Stimulated activated naive CD8-positive, alpha-beta T cell treated with anti-CD3 and anti-CD28 coated beads, Interleukin-15, amount 100 ng/mL, for 72 hours (primary cell): ENCODE measurements around the gene KRIT1.
"Not testable (repeated sequence)": the region's sequence is repeated elsewhere in the genome, so short reads cannot be mapped to it uniquely, and the experiment has no call there.

Experiments used
- ATAC-seq: fragments of 150-1000 bp; cut with Tn5 transposase; 2 replicates; pipeline ENCODE4 v1.10.0; 2021; ENCODE audit warnings: mild to moderate bottlenecking, moderate library complexity
- DNase-seq, 2 donors: peaks; one replicate each; pipeline ENCODE4 v3.0.0; 2021 to 2022
- H3K27ac Mint-ChIP-seq, 2 donors: one replicate each; pipeline ENCODE4 v1.8.0; 2022; ENCODE audit warnings: mild to moderate bottlenecking in 2 of 2, mixed read lengths in 2 of 2, moderate library complexity in 2 of 2
- H3K27me3 Mint-ChIP-seq: one replicate; pipeline ENCODE4 v1.8.0; 2022; ENCODE audit warnings: mixed read lengths
- H3K4me1 Mint-ChIP-seq: one replicate; pipeline ENCODE4 v1.8.0; 2022; ENCODE audit warnings: mild to moderate bottlenecking, mixed read lengths
- H3K4me3 Mint-ChIP-seq, 2 donors: one replicate each; pipeline ENCODE4 v1.8.0; 2022; ENCODE audit warnings: mild to moderate bottlenecking in 2 of 2, mixed read lengths in 2 of 2, moderate library complexity in 1 of 2
- H3K9me3 Mint-ChIP-seq, 2 donors: one replicate each; pipeline ENCODE4 v1.8.0; 2022; ENCODE audit warnings: mixed read lengths in 2 of 2

The KRIT1 gene

GRCh38 chr7:92205987-92206386, 39.7 kb downstream of the KRIT1 start:
- Mint-ChIP-seq H3K4me3 (no peak overlapping the region), H3K27ac (no peak overlapping the region), H3K9me3 (peaks cover 29 to 30% of the 10 kb centered on the region in 2 donors), H3K27me3 (no peaks in the 10 kb centered on the region), H3K4me1 (peaks cover 12% of the 10 kb centered on the region)
- ATAC-seq = no peak
- no peak for DNase-seq

DNA sequence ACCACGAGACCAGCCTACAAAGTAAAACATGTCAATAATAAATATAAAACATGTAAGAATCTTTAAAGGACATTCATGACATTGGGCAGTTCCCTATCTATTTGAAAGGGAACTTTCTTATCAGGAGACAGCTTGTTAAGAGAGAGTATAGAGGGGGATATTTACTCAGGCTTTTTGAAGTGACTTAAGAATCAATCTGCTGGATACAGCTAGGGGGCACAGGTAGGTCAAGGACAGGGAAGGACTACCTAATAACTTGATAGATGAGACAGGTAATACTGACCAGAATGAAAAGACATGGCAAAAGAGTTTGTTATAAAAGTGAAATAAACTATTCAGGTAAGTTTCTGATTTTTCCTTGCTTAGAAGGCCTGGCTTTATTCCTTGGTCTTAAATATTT, 44.9 kb downstream of the KRIT1 start:
- H3K27me3 Mint-ChIP-seq = no peaks in the 10 kb centered on the region
- no peak overlapping the region for H3K27ac Mint-ChIP-seq
- H3K4me1 Mint-ChIP-seq = no peaks in the 10 kb centered on the region
- no peak for DNase-seq
- H3K4me3 Mint-ChIP-seq = no peak overlapping the region
- no peaks in the 10 kb centered on the region for H3K9me3 Mint-ChIP-seq
- ATAC-seq = no peak

GRCh38 chr7:92192326-92192725, 53.4 kb downstream of the KRIT1 start:
- Mint-ChIP-seq H3K27ac (no peak overlapping the region), H3K4me1 (no peaks in the 10 kb centered on the region), H3K9me3 (peaks cover 16 to 47% of the 10 kb centered on the region in 2 donors), H3K27me3 (no peaks in the 10 kb centered on the region), H3K4me3 (no peak overlapping the region)
- DNase-seq = no peak
- ATAC-seq = no peak

- ATAC-seq, H3K4me1 Mint-ChIP-seq, H3K4me3 Mint-ChIP-seq, DNase-seq, H3K27me3 Mint-ChIP-seq, H3K27ac Mint-ChIP-seq: not testable (repeated sequence)
- peaks cover 16 to 48% of the 10 kb centered on the region in 2 donors for H3K9me3 Mint-ChIP-seq
These were observed 56.5 kb downstream of the KRIT1 start for GRCh38 chr7:92189246-92189645.

- not testable (repeated sequence) for H3K4me3 Mint-ChIP-seq
These were observed 61.4 kb downstream of the KRIT1 start for GRCh38 chr7:92184294-92184693.

GRCh38 chr7:92178928-92179924, 66.5 kb downstream of the KRIT1 start, which contains the start of gene LRRD1:
LRRD1 (minus strand) TSS chr7:92179142; CDS start chr7:92165202, 13,940 bp downstream.
- peak; percentile 100 for ATAC-seq
- Mint-ChIP-seq H3K27ac (peak within 1 kb of the TSS; percentile 85 to 90), H3K4me1 (peaks cover 13% of the 10 kb centered on the region), H3K27me3 (no peaks in the 10 kb centered on the region), H3K4me3 (peak within 1 kb of the TSS; percentile 86 to 95), H3K9me3 (no peaks in the 10 kb centered on the region)
- peak; percentile 92 to 94 for DNase-seq

More at GRCh38 chr7:92184294-92184693, 61.4 kb downstream of the KRIT1 start:
- not testable (repeated sequence) for H3K27me3 Mint-ChIP-seq, H3K4me1 Mint-ChIP-seq, DNase-seq, H3K27ac Mint-ChIP-seq, ATAC-seq
- H3K9me3 Mint-ChIP-seq = peaks cover 6 to 16% of the 10 kb centered on the region in 2 donors

DNA sequence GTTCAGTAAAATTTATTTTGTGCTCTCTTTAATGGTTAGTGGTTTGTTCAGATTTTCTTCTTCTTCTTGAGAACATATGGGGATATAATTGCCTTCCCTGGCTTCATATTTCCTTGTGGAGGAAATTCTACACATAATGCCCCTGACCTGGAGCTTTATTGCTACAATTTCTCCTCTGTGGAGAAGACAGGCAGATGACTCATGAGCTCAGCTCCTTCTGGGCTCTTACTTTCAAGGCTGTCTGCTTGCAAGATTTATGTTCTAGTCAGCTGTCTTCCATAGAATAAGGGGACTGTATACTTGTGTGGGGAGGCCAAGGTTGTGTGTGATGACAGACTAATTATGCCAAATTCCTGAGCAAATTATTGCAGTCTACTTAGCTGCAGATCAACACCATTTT, 68.4 kb downstream of the KRIT1 start:
- no peak overlapping the region for H3K27ac Mint-ChIP-seq
- no peak for DNase-seq

DNA sequence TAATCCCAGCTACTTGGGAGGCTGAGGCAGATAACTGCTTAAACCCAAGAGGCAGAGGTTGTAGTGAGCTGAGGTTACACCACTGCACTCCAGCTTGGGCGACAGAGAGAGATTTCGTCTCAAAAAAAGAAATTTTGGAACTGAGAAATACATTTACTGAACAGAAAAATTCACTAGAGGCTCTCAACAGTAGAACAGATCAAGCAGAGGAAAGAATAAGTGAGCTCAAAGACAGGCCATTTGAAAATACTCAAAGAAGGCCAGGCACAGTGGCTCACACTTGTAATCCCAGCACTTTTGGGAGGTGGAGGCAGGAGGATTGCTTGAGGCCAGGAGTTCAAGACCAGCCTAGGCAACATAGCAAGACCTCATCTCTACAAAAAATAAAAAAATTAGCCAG, 76.2 kb downstream of the KRIT1 start:
- not testable (repeated sequence) for DNase-seq, ATAC-seq, H3K27me3 Mint-ChIP-seq, H3K4me3 Mint-ChIP-seq, H3K4me1 Mint-ChIP-seq, H3K27ac Mint-ChIP-seq
- H3K9me3 Mint-ChIP-seq = peaks cover 0 to 13% of the 10 kb centered on the region in 2 donors

More for the DNA sequence above, 68.4 kb downstream of the KRIT1 start:
- Mint-ChIP-seq H3K4me1 (peaks cover 13% of the 10 kb centered on the region), H3K4me3 (no peak overlapping the region), H3K9me3 (no peaks in the 10 kb centered on the region), H3K27me3 (peaks cover 10% of the 10 kb centered on the region)
- no peak for ATAC-seq

DNA sequence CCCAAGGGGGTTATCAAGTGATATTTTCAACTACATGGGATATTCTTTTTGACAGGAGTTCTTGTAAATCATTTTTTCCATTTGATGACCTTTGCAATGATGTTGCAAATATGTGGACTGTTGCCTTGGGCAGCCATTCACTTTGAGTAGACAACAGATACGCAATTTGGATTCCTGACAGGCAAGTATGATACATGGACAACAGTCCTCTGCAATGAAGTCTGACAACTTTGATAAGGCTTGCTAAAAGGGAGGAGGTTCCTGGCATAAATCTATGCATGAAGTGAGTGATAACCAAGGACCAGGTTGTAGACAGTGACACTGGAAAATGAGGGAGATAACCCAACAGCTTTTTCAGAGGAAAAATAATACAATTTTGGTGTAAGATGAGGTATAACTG, 84.4 kb downstream of the KRIT1 start:
- no peak overlapping the region for H3K4me3 Mint-ChIP-seq
- peaks cover 7% of the 10 kb centered on the region for H3K4me1 Mint-ChIP-seq
- no peak for DNase-seq
- H3K9me3 Mint-ChIP-seq = no peaks in the 10 kb centered on the region
- no peaks in the 10 kb centered on the region for H3K27me3 Mint-ChIP-seq
- H3K27ac Mint-ChIP-seq = no peak overlapping the region
- no peak for ATAC-seq

- ATAC-seq (peak; percentile 62), DNase-seq (no peak)
- no peak overlapping the region for H3K27ac Mint-ChIP-seq
- H3K4me3 Mint-ChIP-seq = no peak overlapping the region
- no peaks in the 10 kb centered on the region for H3K27me3 Mint-ChIP-seq
- peaks cover 7% of the 10 kb centered on the region for H3K4me1 Mint-ChIP-seq
- no peaks in the 10 kb centered on the region for H3K9me3 Mint-ChIP-seq
These were observed 86.8 kb downstream of the KRIT1 start for GRCh38 chr7:92158660-92159575.

- Mint-ChIP-seq H3K4me1 (peaks cover 7% of the 10 kb centered on the region), H3K9me3 (no peaks in the 10 kb centered on the region), H3K4me3 (no peak overlapping the region), H3K27me3 (no peaks in the 10 kb centered on the region), H3K27ac (no peak overlapping the region)
- no peak for DNase-seq
- no peak for ATAC-seq
These were observed 88.7 kb downstream of the KRIT1 start for GRCh38 chr7:92156990-92157389.

DNA sequence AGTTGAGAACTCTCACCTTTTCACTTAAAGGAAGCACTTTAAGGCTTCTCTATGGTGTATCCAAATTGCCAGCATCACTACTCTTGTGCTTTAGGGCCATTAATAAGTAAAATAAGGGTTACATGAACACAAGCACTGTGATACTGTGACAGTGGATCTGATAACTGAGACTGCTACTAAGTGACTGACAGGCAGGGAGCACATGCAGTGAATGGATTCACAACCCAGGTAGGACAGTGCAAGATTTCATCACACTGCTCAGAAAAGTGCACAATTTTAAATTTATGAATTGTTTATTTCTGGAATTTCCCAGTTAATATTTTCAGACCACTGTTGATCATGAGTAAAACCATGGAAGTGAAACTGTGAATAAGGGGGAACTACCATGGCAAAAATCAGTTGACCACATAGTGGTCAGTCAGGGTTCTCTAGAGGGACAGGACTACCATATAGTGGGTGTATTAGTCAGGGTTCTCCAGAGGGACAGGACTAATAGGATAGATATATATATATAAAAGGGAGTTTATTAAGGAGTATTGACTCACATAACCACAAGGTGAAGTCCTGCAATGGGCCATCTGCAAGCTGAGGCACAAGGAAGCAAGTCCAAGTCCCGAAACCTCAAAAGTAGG, 90.5 kb downstream of the KRIT1 start:
- DNase-seq = no peak
- peaks cover 7% of the 10 kb centered on the region for H3K4me1 Mint-ChIP-seq
- no peak overlapping the region for H3K27ac Mint-ChIP-seq
- no peaks in the 10 kb centered on the region for H3K9me3 Mint-ChIP-seq
- no peak for ATAC-seq
- no peak overlapping the region for H3K4me3 Mint-ChIP-seq
- H3K27me3 Mint-ChIP-seq = no peaks in the 10 kb centered on the region

- no peaks in the 10 kb centered on the region for H3K9me3 Mint-ChIP-seq
These were observed 95.2 kb downstream of the KRIT1 start for GRCh38 chr7:92150450-92151017.

GRCh38 chr7:92149736-92150239, 95.9 kb downstream of the KRIT1 start:
- Mint-ChIP-seq H3K27ac (no peak overlapping the region), H3K4me1 (no peaks in the 10 kb centered on the region), H3K4me3 (no peak overlapping the region), H3K27me3 (no peaks in the 10 kb centered on the region), H3K9me3 (no peaks in the 10 kb centered on the region)
- ATAC-seq (no peak), DNase-seq (no peak)

More at GRCh38 chr7:92150450-92151017, 95.2 kb downstream of the KRIT1 start:
- Mint-ChIP-seq H3K27me3 (no peaks in the 10 kb centered on the region), H3K27ac (no peak overlapping the region), H3K4me1 (no peaks in the 10 kb centered on the region), H3K4me3 (no peak overlapping the region)
- ATAC-seq (no peak), DNase-seq (no peak)
